Stimulated activated CD8-positive, alpha-beta memory T cell treated with anti-CD3 and anti-CD28 coated beads, Interleukin-15, amount 100 ng/mL, for 4 hours (primary cell): Measurements from ENCODE around the gene IL31.

ENCODE experiments used
- DNase-seq, 2 donors: peaks; one replicate each; pipeline ENCODE4 v3.0.0-alpha.2; 2020; ENCODE audit warnings: low read depth in 2 of 2

Gene IL31

DNA sequence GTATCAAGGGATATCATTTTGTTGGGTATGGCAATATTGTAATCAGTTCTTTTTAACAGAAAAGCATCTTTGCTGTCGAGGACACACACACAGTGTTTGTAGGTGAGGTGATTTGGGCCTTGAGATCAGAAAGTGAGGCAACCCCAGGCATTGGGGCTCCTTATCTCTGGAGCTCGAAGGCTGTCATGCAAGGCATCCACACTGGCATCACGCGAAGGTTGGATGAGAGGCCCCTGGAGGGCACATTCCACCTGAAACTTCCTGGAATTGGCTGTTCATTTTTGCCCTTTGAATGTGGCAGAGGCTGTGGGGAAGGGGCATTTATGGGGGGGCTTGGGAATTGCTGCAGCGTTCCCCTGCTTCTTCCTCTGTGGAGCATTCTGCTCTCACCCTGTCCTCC is 45.5 kb downstream of the IL31 start:
- no peak for DNase-seq

DNA sequence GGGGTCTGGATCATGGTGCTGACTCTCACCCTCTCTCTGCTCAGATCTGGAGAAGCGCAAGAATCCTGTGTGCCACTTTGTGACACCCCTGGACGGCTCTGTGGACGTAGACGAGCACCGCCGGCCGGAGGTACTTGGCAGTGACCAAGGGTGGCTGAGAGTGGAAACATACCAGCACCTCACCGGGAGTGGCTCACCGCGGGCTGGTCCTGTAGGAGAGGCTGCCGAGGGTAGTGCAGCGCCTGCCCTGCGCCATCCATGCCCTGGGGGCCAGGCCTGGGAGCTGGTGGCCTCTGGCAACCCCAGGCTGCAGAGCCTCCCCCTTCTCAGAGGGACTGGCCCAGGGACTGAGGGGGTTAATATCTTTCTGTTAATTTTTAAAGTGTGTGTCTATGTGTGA is 46.2 kb downstream of the IL31 start:
- DNase-seq: no peak

DNA sequence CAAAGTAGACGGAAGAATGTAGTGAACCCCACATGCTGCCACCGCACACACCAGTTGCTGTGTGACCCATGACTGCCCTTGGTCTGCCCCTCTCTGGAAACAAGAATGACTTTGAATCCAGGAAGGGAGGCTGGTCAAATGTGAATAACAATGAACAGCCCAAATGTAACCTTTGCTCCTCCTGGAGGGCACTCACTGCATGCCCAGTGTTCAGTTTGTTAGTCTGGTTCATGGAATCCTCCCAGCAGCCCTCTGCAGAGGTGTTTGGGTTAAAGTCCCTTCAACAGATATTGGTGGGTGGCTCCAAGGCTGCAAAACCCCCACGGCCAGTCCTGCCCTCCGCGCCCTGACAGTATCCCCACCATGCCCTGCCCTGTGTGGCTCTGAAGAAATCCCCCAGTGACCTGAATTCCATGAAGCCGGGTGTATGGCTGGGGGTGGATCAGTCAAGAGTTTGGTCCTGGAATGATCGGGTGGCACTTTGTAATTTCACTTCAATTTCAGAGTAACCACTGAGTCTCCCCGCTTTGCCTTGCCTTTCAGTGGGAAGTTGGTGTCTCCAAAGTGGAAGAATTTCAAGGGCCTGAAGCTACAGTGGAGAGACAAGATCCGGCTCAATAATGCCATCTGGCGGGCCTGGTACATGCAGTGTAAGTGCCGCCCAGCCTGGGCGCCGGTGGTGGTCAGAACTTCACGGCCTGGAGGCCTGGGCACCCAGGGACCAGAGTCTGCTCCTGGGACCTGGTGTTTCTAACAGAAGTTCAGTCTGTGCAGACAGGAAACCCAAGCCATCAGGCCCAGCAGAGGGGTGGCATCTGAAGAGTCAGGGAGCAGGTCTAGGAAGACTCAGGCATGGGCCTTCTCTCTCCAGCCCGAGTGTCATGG is 47.1 kb downstream of the IL31 start:
- no peak for DNase-seq

DNA sequence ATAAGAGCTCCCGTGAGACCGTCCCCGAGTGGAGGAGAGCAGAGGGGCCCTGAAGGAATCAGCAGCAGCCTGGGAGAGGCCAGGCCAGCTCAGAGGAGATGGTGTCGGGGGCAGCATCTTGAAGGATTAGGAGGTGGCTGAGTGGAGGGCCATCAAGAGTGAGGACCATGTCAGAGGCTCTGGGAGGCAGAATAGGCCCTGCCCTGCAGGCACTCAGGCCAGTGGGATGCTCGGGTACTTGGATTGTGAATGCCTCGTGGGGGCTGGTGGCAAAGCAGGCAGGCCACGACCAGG is 47.7 kb downstream of the IL31 start:
- DNase-seq: no peak

DNA sequence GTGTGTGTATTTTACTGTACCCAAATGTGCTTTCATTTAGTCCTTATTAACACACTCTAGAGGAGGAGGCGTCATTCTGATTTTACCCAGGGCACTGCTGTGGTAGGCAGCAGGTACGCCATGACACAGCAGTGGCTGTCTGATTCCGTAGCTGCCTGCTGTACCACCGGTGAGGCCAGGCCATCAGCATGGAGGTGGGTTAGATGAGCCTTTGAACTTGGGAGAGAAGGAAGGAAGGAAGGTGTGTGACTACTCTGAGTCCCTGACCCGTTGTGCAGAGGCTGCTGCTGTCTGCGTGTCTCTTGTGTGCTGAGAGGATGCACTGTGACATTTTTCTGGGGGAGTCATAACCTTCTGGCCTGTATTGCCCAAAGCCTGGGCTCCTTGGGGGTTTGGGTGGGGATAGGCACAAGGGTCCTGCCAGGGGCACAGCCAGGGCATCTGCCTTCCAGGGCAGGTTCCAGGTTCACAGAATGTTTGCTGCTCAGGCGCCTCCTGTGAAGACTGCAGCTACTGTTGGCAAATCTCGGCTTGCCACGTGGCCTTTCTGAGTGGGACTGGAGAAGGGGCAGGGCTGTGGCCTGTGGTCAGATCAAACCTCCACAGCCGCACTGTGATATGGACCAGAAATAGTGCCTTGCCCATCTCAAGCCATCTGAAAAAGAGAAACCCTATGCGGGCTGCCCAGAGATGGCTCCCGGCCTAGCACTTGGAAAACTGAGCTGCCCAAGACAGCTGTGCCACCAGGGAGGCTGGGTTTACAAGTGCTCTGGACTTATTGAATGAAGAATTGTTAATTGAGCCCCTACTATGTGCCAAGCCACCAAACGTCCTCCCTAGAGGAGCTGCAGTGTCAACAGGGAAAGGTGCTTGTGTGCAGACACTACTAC is 48.3 kb downstream of the IL31 start:
- DNase-seq: no peak

DNA sequence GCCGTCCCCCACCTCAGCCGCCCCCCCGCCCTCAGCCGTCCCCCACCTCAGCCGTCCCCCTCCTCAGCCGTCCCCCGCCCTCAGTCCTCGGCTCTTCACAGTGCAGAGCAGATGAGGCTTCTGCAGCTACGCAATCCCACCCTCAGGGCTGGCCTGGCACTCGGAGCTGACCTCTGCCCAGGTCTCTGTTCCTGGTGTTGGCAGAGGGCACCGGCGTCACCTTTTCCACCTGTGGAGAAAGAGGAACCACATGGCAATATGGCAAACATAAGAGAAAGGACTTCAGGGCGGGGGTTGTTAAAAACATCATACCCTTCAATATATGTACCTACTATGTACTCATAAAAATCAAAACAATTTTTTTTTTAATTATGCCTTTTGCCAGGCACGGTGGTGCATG is 49.7 kb downstream of the IL31 start:
- no peak for DNase-seq

DNA sequence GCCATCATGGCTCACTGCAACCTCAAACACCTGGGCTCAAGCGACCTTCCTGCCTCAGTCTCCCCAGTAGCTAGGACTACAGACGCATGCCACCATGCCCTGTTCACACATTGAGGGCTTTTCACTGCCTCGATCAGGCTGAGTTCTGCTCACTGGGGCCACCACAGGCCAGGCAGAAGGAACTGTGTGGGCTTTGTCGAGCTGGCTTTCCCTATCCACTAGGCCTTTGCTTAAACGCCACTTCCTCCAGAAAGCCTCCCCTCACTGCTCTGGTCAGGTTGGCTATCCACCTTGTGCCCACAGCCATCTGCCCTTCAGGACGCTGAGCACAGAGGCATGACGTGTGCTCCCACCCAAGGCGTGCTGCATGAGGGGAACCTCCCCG is 50.3 kb downstream of the IL31 start:
- no peak for DNase-seq

DNA sequence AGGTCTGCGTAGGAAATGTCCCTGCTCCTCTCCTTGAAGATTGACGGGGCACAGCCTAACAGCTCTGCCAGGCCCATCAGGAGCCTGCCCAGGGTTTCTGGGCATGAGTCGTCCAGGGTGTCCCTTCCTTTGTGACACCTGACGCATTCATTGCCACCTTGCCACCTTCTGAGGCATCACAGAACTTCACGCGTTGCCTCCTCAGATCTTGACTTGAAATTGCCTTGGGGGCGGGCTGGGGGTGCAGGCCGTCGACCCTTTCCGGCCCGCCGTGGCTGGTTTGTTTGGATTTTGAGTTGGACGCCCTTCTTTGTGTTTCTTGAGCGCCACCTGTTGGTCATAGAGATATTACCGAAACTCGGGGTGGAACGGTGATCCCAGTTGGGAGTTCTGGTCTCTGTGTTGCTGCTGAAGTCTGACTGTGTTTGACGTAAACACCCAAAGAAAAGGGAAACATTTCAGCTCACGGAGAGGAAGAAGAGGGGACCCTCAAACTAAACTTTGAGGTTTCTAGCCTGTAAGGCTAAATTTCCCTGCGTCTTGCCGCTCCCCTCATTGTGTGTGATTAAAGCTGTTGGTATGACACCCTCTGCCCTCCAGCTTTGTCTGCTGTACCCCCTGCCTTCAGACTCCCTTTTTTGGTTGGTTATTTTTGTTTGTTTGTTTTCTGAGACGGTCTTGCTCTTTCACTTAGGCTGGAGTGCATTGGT is 50.8 kb downstream of the IL31 start:
- peak in 1 of 2 donors; percentile 30 for DNase-seq
